Duodenal mucosa (tissue), 2 donors: Measurements from ENCODE around the gene CACNA1I.

ENCODE experiments used
- H3K27ac ChIP-seq: one replicate; pipeline ENCODE4 v1.7.0; 2013; ENCODE audit warnings: low read depth, low read length
- H3K27me3 ChIP-seq, 2 donors: one replicate each; pipeline ENCODE4 v1.7.0; 2013; ENCODE audit warnings: low read length in 2 of 2, control low read depth in 1 of 2; ENCODE audit not compliant: insufficient read depth in 2 of 2, control insufficient read depth in 1 of 2
- H3K36me3 ChIP-seq, 2 donors: one replicate each; pipeline ENCODE4 v1.7.0; 2013; ENCODE audit warnings: low read length in 2 of 2, control low read depth in 1 of 2; ENCODE audit not compliant: insufficient read depth in 2 of 2, control insufficient read depth in 1 of 2
- H3K4me1 ChIP-seq, 2 donors: one replicate each; pipeline ENCODE4 v1.7.0; 2013; ENCODE audit warnings: low read length in 2 of 2, control low read depth in 1 of 2; ENCODE audit not compliant: insufficient read depth in 2 of 2, control insufficient read depth in 1 of 2
- H3K4me3 ChIP-seq, 2 donors: one replicate each; pipeline ENCODE4 v1.7.0; 2013; ENCODE audit warnings: low read length in 2 of 2, low read depth in 1 of 2
- H3K9ac ChIP-seq, 2 donors: one replicate each; pipeline ENCODE4 v1.7.0; 2013; ENCODE audit warnings: low read length in 2 of 2, low read depth in 1 of 2
- H3K9me3 ChIP-seq, 2 donors: one replicate each; pipeline ENCODE4 v1.7.0; 2013; ENCODE audit warnings: low read length in 2 of 2, control low read depth in 1 of 2; ENCODE audit not compliant: control insufficient read depth in 1 of 2

CACNA1I gene

GRCh38 chr22:39568278-39568981 is 2.1 kb upstream of the CACNA1I start:
- no peaks in the 10 kb centered on the region for H3K4me1 ChIP-seq
- no peak overlapping the region for H3K27ac ChIP-seq
- no peak overlapping the region for H3K9ac ChIP-seq
- no peak overlapping the region for H3K4me3 ChIP-seq
- no peaks in the 10 kb centered on the region for H3K27me3 ChIP-seq
- H3K9me3 ChIP-seq: no peaks in the 10 kb centered on the region
- H3K36me3 ChIP-seq: no peaks in the 10 kb centered on the region

- Histone ChIP-seq H3K9ac (no peak overlapping the region), H3K9me3 (no peaks in the 10 kb centered on the region), H3K36me3 (no peaks in the 10 kb centered on the region), H3K4me3 (no peak overlapping the region), H3K4me1 (no peaks in the 10 kb centered on the region), H3K27ac (no peak overlapping the region), H3K27me3 (no peaks in the 10 kb centered on the region)
Measured at GRCh38 chr22:39569066-39569465, 1.5 kb upstream of the CACNA1I start.

- H3K27ac ChIP-seq: no peak overlapping the region
- no peaks in the 10 kb centered on the region for H3K27me3 ChIP-seq
- H3K36me3 ChIP-seq: no peaks in the 10 kb centered on the region
- H3K4me3 ChIP-seq: no peak overlapping the region
- H3K9me3 ChIP-seq: no peaks in the 10 kb centered on the region
- no peak overlapping the region for H3K9ac ChIP-seq
- H3K4me1 ChIP-seq: no peaks in the 10 kb centered on the region
Measured at GRCh38 chr22:39570226-39570625, 327 bp upstream of the CACNA1I start.

DNA sequence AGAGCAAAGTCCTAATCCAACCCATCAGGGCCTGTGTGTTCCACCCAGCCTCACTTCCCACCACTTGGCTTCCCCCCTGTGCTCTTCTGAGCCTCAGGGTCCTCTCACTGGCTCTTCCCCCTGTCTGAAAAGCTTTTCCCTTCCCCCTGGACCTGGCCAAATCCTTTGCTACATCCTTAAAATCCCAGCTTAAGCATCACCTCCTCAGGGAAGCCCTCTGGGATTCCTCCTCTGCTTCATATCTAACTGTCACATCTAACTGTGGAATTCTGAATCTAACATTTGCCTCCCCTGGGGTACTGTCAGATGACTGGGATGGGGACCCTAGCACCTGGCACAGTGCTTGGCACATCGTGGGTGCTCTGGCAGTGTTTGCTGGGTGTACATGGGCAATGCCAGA is 985 bp downstream of the CACNA1I start:
- no peak overlapping the region for H3K4me3 ChIP-seq
- no peak overlapping the region for H3K9ac ChIP-seq
- H3K36me3 ChIP-seq: no peaks in the 10 kb centered on the region
- H3K9me3 ChIP-seq: no peaks in the 10 kb centered on the region
- no peak overlapping the region for H3K27ac ChIP-seq
- no peaks in the 10 kb centered on the region for H3K27me3 ChIP-seq
- H3K4me1 ChIP-seq: no peaks in the 10 kb centered on the region

DNA sequence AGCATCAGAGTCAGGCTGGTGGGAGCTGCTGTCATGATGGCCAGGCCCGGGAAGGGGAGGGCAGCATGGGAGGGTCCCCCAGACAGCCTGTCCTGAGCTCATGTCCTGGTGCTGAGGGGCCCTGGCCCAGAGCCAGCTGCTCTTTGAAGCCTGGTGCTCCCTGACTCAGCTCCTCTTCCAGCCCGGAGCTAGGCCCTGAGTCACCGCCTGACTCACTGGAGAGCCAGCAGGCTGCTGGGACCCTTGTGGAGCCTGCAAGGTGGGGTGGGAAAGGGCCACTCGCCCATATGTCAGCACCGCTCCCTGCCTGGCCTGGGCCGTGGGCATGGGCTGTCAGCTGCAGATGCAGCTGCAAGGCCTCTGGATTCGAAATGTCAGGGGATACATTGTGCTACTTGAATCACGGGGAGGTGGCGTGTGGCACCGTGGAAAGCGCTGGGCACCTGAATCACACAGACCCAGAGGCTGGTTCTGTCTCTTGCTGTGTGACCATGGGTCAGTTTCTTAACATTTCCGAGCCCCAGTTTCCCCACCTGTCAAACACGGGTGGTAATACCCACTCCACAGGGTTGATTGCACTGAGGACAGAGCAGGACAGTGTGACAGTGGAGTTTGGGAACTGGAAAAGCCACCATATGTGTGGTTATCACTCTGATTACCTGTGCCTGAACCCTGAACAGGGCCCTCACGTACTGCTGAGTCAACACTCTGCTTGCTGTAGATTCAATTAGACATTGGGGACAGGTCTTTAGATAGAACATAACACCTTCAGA is 4.4 kb downstream of the CACNA1I start:
- H3K27ac ChIP-seq: no peak overlapping the region
- no peaks in the 10 kb centered on the region for H3K36me3 ChIP-seq
- no peaks in the 10 kb centered on the region for H3K27me3 ChIP-seq
- H3K4me3 ChIP-seq: no peak overlapping the region
- H3K9me3 ChIP-seq: no peaks in the 10 kb centered on the region
- H3K4me1 ChIP-seq: no peaks in the 10 kb centered on the region
- H3K9ac ChIP-seq: no peak overlapping the region

- no peak overlapping the region for H3K27ac ChIP-seq
- no peak overlapping the region for H3K9ac ChIP-seq
- H3K27me3 ChIP-seq: no peaks in the 10 kb centered on the region
- no peak overlapping the region for H3K4me3 ChIP-seq
- H3K9me3 ChIP-seq: no peaks in the 10 kb centered on the region
- H3K36me3 ChIP-seq: no peaks in the 10 kb centered on the region
- H3K4me1 ChIP-seq: no peaks in the 10 kb centered on the region
Measured at GRCh38 chr22:39575552-39575825, 4.9 kb downstream of the CACNA1I start.

GRCh38 chr22:39576027-39576426 is 5.5 kb downstream of the CACNA1I start:
- H3K9me3 ChIP-seq: no peaks in the 10 kb centered on the region
- no peaks in the 10 kb centered on the region for H3K27me3 ChIP-seq
- no peak overlapping the region for H3K9ac ChIP-seq
- H3K27ac ChIP-seq: no peak overlapping the region
- H3K36me3 ChIP-seq: no peaks in the 10 kb centered on the region
- H3K4me3 ChIP-seq: no peak overlapping the region
- no peaks in the 10 kb centered on the region for H3K4me1 ChIP-seq

GRCh38 chr22:39577366-39577765 is 6.8 kb downstream of the CACNA1I start:
- no peaks in the 10 kb centered on the region for H3K27me3 ChIP-seq
- no peaks in the 10 kb centered on the region for H3K4me1 ChIP-seq
- H3K9me3 ChIP-seq: no peaks in the 10 kb centered on the region
- H3K9ac ChIP-seq: no peak overlapping the region
- H3K27ac ChIP-seq: no peak overlapping the region
- no peaks in the 10 kb centered on the region for H3K36me3 ChIP-seq
- no peak overlapping the region for H3K4me3 ChIP-seq

DNA sequence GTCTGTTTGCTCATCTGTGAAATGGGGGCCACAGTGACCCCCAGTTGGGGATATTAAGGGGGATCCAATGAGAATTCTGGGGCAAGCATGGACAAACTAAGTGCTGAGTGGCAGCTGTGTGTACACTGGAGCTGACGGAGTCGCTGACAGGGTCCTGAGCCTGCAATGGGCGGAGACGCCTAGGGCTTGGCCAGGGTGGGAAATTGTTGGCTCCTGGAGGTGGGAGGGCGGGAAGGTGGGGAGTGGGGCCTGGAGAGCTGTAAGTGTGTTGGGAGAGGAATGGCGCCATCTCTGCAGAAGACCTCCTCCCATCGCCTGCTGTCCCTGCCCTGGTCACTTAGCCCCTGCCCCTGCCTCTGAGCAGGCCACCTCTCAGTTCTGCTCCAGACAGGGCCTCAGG is 7.3 kb downstream of the CACNA1I start:
- Histone ChIP-seq H3K9me3 (no peaks in the 10 kb centered on the region), H3K4me1 (no peaks in the 10 kb centered on the region), H3K36me3 (no peaks in the 10 kb centered on the region), H3K27me3 (no peaks in the 10 kb centered on the region), H3K27ac (no peak overlapping the region), H3K9ac (no peak overlapping the region), H3K4me3 (no peak overlapping the region)

DNA sequence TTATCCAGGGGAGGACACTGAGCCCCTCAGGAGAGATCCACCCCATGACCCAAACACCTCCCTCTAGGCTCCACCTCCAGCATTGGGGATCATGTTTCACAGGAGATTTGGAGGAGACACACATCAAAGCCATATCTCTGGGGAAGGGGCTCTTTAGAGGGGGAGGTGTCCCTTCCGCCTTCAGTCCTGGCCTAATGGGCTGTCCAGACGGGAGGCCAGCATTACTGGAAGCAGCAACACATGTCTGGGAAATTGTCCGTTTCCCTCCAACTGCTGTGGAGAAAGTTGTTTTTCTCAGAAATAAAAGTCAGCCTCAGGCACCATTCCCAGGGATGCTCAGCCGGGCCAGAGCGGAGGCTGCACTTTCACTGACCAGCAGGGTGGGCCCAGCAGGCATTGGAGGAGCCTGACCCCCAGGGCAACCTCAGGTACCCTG is 9.5 kb downstream of the CACNA1I start:
- Histone ChIP-seq H3K36me3 (no peaks in the 10 kb centered on the region), H3K4me1 (no peaks in the 10 kb centered on the region), H3K4me3 (no peak overlapping the region), H3K9me3 (no peaks in the 10 kb centered on the region), H3K27me3 (no peaks in the 10 kb centered on the region), H3K27ac (no peak overlapping the region), H3K9ac (no peak overlapping the region)
